IPS DF 19.7 (cell line): ENCODE data around the gene NKX2-2.
A peak's percentile ranks its signal among the peaks of the same experiment; 100 is the strongest.

Experiments used
- DNase-seq: peaks from one replicate; pipeline ENCODE4 v3.0.0-alpha.2; 2013; ENCODE audit warnings: low read depth, low spot score

Gene NKX2-2

GRCh38 chr20:21521596-21522480, 8.0 kb upstream of the NKX2-2 start:
- DNase-seq = no peak

- no peak for DNase-seq
Measured at GRCh38 chr20:21520702-21521595, 7.1 kb upstream of the NKX2-2 start.

DNA sequence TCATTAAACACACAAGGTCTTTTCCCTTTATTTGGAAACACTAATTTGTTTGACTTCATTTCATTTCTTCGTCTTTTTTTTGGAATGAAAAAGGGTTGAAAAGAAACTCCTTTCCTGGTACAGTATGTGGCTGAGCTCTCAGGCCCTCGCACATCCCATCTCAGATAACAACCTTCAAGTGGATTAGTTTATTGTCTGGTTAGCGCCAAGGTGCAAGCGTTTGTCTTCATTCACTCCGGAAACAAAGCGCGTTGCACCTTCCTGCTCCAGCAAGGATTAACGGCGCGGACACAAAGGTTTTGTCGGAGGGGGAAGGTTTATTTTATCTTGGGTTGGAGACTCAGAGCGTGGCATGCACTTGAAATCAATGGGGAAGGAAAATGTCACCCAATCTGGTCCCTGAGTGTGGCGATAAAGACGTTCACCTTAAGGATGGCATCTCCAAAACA, 5.3 kb upstream of the NKX2-2 start:
- DNase-seq = no peak

DNA sequence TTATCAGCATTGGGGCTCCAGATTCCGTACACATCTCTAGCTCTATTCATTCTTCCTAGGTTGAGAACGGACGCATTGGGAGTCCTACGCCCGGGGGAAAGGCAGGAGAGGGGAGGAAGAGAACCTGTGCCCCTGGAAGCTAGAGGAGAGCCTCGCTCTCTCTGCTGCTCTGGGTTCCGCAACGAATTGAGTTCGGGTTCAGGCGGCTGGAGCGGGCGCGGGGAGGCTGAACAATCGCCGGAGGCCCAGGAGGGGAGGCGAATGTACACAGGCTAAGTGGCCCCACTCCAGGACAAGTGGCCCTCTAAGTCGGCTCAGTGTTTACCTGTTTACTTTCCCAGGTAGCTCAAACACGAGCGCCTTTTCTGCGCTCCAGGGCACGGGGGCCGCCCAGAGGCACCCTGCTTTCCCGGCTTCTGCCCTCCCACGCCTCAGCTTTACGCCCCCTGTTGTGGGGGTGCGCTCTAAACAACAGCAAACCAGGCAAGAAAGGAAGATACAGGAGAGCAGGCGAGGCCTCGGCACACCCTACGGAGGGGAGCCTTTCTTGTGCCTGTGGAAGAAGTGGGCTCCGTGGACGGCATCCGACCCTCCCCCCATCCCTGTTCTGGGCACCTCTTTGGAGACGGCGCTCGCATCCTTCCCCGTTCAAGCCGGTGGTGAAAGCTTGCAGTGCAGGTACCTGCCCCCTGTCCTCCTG, 4.6 kb upstream of the NKX2-2 start:
- DNase-seq = no peak

DNA sequence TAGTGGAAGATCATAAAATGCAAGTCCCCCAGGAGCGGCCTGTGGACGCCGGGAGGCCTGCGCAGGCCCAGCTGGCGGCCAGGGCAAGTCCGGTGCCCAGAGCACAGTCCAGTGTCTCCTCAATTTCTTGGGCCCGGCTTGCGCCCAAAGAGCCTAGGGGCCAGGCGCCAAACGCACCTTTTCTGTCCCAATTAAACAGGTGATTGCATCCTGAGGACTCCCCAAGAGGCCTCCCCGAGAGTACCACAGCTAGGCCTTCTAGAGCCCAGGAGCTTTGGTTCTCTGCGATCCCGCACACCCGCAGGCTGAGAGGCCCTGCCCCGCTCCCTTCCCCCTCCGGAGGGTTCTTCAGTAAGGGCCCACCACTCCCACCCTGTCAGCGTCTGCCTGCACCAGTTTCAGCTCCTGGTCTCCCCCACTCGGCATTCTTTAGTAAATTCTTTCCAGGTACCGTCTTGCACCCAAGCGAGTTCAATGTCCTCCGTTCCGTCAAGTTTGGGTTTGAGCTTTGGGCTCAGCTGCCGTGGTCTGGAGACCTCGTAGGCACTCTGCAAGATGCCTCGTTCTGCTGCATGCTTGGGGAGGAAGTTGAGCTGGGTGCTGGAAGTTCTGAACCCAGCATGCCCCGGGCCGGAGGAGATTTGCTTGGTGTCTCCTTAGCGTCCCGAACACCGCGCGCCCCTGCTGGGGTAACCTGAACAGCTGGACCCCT, 3.9 kb upstream of the NKX2-2 start:
- no peak for DNase-seq

- DNase-seq = no peak
Measured at GRCh38 chr20:21516861-21517565, 3.1 kb upstream of the NKX2-2 start.

- DNase-seq = no peak
Measured at GRCh38 chr20:21516180-21516567, 2.3 kb upstream of the NKX2-2 start.

DNA sequence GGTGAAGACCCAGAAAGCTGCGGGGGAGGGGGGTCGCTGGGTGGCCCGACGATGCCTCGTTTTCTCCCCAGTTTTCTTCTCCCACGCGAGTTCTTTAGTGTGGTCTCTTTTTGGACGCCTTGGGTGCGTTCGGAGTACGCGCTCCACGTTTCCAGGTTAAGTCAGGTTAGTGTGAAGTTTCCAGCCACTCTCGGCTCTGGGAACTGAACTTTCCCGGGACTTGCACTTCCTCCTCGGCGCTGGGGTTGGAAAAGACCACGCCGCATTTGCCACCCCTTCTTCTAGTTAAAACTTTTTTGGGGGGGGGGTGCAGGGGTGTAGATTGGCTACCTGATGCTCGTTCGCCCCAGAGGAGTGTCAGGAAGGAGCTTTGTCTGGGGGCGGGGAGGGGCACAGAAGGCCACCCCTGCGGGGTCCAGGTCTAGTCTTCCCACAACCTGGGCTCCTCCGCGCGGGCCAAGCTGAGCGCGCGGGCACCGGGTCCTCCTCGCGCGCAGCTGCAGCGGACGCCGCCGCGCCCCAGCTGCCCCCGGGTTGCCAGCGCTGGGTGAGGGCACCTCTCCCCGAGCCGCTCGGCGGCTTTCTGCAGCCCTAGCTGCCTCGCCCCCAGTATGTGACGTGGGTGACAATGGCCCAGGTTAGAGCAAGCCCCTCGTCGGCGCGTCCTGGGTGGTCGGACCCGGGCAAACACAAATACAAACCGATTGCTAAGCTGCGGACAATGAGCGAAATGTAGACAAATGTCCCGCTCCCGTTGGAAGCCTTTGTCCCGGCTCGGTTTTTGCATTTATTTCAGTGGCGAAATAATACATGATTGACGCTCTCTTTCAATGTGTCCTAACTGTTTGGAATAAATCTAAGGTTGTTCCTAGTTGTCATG, 1.7 kb upstream of the NKX2-2 start:
- DNase-seq = no peak

DNA sequence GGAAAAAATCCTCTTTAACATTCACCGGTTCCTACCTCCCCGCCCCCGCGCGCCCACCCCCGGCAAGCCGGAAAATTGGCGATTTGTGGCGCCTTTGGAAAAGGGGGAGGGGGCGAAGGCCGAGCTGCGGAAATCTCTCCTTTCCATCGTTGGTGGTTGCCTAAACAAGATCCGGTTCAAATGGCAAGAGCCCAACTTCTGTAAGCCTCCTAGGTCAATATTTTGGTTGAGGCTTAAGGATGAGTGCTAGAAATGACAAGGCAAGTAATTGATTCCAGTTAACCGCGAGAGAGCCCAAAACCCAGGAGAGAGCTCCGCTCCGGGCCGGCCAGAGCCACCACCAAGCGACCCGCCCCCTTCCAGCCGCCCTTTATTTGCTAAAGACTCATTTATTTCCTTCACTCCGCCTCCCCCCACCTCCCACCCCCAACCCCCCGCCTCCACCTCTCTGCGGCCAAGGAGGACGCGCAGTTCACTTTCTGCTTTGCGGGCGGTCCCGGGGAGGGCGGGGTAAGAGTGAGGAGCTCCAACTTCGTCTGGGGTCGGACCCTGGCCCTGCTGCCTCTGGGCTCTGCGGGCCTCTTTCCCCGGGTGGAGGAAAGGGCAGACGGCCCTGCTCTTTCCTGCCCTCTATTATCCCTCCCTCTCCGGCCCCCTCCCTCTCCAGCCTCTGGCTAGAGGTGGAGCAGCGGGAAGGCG, 838 bp upstream of the NKX2-2 start:
- DNase-seq = peak; percentile 83

GRCh38 chr20:21513181-21513663, 642 bp downstream of the NKX2-2 start:
- DNase-seq = no peak

GRCh38 chr20:21512634-21513180, 1.2 kb downstream of the NKX2-2 start:
- DNase-seq = no peak

- no peak for DNase-seq
Measured at GRCh38 chr20:21511850-21512633, 1.8 kb downstream of the NKX2-2 start.

GRCh38 chr20:21511485-21511849, 2.4 kb downstream of the NKX2-2 start:
- DNase-seq = no peak

DNA sequence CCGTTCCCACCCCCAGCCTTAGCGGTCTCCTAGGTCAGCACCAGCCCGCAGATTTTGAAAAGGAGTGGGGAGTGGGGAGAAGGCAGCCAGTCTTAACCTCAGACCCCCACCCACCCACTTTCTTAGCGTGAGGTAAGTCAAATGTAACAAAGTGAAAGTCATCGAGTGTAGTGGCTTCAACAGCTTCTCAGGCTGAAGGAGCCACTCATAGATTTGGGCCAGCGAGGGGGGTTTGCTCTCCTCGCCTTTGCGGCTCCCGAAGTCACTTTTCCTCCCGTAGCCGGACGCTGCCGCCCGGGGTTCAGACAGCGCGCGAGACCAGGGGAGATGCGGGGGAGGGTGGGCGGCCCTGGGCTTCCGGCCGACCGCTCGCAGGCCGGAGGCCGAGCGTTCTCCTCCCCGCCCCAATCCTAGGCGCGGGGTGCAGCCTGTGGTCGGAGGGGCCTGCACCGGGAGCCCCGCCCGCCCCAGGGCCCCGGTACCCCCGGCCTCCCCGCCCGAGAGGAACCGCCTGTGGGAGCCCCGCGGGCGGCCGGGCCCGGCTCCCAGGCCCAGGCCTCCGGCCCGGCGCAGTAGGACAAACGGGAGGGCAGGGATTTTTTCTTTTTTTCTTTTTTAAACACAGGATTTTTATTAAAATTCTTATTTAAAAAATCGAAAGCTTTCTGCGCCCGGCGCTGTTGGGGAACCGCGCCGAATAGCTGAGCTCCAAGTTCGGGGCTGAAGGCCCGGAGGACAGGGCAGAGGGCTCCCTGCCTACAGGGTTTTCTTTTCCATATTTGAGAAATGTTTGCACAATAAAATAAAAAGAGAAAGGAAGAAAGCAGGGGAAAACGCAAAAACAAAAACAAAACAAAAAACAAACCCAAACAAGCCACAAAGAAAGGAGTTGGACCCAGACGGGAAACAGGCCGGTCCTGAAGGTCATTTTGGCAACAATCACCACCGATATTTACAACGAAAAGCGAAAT, 3.2 kb downstream of the NKX2-2 start:
- DNase-seq = no peak

DNA sequence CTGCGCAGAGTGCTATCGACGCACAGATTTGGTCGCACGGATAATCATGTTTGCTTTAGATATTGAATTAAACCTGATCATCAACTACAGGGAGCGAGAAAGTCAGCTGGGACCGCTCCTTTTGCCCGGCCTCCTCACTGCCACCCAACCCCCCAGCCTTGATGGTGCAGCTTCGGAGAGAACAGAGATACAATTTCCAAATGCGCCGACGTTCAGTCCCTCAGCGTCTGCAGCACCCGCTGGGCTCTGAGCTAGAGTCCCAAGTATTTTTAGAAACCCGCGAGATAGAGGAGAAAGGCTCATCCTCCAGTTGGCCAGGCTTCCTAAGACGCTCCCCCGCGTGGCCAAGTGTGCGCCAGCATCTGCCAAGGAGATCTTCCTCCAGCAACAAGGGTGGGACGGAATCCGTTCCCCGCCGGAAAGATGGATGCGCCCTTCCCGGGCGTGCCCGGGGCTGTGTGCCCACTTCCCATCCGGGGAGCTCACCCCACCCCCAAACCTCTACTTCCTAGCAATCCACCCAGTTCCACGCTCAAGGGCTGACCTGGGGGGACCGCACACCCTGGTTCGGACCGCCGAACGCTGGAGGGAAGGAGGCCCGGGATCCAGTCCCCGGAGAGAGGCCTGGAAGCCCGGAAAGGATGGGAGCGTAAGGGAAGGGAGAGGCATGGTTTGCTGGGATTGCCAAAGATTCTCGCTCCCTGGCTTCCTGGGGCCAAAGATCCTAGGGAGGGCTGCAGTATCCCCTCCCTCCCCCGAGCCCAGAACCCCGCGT, 4.1 kb downstream of the NKX2-2 start:
- no peak for DNase-seq

DNA sequence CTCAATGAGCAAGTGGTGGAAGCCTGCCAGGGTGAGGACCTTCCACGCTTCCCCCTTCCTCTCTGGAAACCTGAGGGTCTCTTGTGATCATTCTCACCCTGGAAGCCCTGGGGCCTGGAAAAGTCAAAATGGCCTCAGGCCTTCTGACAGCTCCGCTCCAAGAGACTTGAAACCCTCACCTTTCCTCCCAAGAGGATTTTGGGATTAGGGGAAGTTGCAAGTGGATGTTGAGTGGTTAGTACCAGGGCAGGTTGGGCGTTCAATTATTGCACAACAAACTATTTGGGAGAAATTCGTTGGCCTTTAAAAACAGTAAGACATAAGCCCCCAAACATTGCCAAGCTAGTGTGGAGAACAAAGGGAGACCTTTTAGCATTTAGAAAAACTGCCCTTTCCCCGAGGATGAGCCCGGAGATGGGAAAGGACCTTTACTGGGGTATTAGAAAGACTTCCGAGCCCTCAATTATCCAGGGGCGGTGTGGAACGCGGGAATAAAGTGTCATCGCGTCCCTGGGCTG, 4.7 kb downstream of the NKX2-2 start:
- no peak for DNase-seq
